HG02642 (cell line): ENCODE measurements around the gene TTBK1.

ENCODE experiments used
- ATAC-seq: cut with Tn5 transposase; IDR thresholded peaks from one replicate; pipeline ENCODE4 v1.9.1; 2021; ENCODE audit warnings: mild to moderate bottlenecking; ENCODE audit not compliant: unreplicated experiment, poor library complexity

Gene TTBK1

DNA sequence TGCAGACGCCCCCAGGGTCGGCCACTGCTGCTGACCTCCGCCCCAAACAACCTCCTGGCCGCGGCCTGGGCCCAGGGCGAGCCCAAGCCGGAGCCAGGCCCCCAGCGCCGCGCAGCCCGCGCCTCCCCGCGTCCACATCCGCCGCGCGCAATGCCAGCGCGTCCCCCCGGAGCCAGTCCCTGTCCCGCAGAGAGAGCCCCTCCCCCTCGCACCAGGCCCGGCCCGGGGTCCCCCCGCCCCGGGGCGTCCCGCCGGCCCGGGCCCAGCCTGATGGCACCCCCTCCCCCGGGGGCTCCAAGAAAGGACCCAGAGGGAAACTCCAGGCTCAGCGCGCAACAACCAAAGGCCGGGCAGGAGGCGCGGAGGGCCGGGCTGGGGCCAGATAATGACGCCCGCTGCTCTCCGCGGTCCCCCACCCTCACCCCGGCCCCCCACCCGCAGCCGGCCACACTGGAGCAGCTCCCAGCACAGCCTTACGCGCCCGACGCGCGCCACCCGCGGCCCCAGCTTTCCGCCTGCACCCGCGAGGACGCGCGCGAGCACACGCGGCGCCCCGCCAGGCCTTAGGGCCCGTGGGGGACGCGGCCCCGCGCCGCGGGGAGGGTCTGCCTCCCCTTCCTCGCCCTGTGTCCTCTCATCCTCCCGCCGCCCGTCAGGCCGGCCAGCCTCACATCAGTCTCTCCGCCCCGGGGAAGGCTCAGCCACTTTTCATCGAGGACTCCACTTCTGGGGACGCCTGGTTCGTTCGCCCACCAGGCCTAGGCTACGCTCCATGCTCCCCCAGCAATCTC, 41.9 kb downstream of the TTBK1 start:
- ATAC-seq, result no peak

DNA sequence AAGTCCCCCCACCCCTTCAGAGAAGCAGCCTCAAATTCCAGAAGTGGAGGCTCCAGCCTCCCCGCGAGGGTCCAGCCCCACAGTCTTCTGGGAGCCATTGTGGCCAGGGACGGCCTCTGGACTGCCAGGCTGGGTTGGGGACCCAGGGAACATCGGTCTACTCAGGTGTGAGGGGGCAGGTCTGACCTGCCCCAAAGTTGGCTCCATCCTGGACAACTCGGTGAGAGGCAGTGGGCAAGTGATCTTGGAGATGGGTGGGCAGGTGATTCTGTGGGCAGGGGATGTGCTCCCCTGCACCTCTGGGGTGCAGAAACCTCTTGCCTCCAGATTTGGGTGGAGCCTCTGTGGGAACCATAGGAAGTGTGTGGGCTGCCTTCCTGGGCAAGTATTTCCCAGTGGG, 42.6 kb downstream of the TTBK1 start:
- ATAC-seq, result no peak

DNA sequence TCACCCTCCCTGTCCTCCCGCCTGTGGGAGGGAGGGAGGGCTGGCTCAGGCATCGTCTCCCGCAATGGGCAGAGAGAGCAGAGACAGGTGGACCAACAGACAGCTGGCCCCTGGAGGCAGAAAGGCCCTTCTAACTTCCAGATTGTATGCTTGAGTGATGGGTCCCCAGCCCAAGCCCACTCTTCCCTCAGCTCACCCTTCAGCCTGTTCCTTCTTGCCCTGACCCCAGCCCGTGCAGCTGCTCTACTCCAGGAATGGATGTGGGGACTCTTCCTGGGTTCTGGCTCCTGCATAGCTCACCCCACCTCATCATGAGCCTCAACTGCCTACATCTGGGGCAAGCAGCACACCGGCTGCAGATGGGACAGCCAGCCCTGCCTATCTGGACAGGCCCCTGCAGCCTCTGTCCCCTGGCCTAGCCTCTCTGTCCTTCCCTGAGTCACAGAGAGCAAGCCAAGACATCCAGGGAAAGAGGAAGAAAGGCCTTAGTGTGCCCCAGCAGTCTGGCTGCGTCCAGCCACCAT, 43.2 kb downstream of the TTBK1 start:
- no peak for ATAC-seq

DNA sequence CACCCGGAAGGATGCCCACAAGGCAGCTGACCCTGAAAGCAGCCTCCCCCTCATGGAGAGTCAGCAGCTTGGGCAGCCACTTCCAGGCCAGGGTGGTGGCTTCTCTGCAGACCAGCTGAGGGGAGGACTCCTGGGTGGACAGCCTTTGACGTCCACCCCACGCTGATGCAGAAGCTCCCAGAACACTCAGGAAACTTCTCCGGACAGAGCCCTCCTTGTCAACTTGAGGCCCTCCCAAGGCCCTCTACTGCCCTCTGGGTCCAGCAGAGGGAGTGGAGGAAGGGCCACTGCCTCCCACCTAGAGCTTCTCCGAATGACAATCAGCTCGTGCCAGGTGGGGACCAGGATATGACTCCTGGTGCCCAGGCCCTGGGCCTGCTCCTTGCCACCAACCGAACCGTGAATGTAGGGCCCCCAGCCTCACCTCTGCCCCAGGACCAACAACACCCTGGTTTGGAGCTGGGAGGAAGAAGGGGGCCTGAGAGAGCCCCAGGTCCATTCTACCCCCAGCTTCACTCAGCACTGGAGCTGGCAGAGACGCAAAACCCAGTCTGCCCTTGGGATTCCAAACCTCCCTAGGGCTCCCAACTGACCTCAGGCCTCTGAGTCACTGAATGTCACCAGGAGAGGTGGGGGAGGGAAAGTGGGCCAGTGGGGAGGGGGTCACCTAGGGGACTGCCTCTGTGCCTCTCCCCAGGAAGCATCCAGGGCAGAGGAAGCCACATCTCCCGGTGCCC, 43.9 kb downstream of the TTBK1 start:
- no peak for ATAC-seq

DNA sequence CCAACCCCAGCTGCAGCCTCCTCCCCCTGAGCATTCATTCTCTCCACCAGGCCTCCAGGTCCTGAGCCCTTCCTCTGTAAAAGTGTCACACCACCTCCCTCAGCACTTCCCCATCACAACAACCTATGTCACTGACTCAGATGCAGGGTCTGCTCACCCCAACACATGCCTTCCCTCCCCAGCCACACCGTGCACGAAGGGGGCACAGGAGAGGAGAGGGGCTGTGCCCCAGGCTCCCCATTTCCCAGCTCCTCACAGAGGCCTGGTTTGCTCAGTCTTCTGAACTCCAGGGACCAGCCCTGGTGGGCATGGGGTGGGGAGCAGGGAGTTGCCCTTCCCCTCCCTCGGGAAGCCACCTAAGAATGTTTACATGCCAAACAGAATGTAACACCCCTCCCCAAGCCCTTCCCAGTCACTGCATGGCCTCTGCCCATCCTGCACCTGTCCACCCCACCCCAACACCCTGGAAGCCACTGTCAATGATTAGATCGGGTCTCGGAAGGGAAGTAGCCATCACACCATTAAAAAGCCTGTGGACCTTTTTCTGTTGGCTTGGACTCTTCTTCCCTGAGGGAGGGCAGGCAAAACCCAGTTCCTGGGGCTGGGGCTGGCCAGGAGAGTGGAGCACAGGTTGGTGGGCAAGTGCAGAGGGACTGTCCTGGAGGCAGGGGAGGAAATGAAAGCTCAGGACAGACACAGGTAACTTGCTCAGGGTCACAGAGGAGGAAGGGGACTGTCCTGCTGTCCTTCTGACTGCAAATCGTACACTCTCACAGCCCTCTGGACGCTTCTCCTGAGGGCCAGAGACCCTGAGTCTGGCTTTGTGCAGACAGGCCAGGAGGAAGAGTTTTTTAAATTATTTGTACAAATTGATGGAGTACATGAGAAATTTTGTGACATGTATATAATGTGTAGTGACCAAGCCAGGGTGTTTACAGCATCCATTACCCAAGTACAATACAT, 44.7 kb downstream of the TTBK1 start:
- ATAC-seq, result no peak

DNA sequence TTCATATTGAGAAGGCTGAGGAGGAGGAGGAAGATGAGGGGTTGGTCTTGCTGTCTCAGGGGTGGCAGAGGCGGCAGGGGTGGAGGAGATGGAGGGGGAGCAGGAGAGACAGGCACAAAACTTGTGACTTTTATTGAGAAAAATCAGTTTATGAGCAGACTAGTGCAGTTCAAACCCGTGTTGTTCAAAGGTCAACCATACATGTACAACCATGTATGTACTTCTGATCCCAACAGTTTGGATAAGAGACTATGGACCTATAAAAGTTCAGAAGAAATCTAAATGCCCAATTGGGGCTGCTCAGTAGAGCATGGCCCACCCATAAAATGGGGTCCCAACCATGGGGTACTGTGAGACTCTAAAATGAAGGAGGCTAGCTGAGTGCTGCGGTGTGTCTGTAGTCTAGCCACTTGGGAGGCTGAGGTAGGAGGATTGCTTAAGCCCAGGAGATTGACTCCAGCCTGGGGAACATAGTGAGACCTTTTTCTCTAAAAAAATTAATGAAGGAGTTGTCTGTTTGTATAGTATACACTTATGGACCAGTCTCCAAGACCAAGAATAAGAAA, 47.1 kb downstream of the TTBK1 start:
- no peak for ATAC-seq

DNA sequence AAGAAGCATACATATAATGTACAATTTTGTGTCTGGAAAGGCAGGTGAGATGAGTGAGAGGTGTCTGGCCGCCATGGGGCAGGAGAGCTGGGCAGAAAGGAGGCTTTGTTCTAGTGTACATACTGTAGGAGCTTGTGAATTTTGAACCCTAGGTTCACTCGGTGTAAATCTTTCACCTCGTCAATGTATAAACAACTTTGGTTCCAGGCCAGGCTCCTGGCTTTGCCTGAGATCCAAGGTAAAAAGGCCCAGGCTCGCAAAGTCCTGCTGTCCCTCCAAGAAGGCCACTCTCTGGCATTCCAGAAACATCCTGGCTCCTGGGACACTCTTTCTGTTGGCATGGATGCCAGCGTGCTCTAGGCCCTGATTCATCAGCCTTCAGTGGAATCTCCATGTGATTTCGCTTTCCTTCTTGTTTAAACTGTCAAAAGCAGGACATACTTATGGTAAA, 47.6 kb downstream of the TTBK1 start:
- ATAC-seq, result no peak

DNA sequence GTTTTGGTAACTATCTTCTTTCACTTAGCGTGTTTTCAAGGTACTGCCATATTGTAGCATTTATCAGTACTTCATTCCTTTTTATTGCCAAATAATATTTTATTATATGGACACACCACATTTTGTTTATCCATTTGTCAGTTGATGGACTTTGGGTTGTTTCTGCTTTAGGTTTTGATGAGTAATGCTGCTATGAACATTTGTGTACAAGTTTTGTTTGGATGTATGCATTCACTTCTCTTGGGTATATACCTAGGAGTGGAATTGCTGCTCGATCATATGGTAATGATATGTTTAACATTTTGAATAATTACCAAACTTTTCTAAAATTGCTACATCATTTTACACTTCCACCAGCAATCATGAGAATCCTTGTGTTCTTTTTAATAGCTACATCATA, 48.4 kb downstream of the TTBK1 start:
- ATAC-seq, result no peak

DNA sequence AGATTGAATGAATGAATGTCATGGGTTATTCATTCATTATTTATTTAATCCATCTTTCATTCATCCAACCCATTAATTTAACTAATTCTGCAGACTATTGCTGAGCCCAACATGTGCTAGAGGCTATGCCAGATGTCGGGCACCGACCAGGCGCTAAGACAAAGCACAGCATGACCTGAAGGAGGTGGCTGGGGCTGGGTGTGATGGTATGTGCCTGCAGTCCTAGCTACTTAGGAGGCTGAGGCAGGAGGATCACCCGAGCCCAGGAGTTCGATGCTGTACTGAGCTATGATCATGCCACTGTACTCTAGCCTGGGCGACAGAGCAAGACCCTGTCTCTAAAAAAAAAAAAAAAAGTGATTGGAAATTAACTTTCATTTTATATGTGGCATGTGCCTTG, 49.1 kb downstream of the TTBK1 start:
- no peak for ATAC-seq

DNA sequence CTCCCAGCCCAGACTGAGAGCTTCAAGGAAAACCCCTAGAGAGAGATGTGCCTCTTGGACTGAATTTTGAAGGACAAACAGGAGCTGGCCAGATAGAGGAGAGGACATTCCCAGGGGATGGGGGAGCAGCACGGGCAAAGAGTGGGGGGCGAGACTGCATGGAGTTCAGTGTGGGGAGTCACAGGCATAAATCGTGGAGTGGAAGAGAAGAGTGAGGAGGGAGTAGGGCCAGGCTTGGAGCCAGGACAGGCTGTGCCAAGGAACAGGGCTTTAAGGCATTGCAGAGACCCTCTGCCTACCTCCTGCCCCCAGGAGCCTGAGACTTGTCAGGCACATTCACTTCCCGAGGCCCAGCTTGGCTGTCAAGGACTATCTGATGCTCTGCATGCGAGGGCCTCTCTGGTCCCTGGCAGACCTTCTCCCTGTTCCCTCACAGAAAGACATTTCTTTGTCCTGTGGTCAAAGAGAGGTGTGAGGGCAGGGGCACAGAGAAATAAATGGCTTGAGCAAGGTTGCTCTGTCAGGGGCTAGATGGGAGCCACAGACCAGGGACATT, 49.6 kb downstream of the TTBK1 start:
- no peak for ATAC-seq

DNA sequence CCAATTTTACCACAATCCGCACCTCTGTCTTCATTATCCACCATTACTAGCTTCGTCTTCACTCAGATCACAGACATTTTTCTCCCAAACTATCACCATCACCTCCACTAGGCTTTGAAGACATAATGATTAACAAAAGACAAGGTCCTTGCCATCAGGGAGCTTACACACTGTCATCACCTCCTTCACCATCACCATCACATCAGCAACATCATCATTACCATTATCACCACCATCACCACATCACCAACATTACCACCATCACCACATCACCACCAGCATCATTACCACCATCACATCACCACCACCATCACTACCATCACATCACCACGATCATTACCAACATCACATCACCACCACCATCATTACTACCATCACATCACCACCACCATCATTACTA, 50.4 kb downstream of the TTBK1 start:
- ATAC-seq, result no peak

DNA sequence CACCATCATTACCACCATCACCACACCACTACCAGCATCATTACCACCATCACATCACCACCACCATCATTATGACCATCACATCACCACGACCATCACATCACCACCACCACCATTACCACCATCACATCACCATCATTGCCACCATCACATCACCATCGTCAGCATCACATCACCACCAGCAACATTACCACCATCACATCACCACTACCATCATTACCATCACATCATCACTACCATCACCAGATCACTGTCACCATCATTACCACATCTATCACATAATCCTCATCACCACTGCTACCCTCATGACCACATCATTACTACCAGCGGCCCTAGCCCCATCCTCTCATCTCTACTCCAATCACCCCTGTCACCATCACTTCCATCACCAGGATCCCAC, 51.3 kb downstream of the TTBK1 start:
- ATAC-seq, result no peak

DNA sequence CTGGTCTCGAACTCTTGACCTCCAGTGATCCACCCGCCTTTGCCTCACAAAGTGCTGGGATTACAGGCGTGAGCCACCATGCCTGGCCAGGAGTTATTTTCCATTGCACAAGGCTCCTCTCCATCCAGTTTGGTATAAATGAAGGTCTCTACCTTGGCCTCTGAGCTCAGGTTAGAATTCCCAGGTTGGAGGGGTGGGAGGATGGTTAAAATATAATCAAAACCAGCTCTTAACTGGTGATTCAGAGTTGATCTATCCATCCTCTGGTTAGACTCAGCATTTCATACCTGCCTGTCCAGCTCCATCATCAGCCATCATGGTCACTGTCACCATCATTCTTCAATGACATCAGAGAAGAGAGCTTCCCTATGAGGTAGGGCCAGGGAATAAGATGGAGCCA, 52.2 kb downstream of the TTBK1 start:
- ATAC-seq, result no peak

DNA sequence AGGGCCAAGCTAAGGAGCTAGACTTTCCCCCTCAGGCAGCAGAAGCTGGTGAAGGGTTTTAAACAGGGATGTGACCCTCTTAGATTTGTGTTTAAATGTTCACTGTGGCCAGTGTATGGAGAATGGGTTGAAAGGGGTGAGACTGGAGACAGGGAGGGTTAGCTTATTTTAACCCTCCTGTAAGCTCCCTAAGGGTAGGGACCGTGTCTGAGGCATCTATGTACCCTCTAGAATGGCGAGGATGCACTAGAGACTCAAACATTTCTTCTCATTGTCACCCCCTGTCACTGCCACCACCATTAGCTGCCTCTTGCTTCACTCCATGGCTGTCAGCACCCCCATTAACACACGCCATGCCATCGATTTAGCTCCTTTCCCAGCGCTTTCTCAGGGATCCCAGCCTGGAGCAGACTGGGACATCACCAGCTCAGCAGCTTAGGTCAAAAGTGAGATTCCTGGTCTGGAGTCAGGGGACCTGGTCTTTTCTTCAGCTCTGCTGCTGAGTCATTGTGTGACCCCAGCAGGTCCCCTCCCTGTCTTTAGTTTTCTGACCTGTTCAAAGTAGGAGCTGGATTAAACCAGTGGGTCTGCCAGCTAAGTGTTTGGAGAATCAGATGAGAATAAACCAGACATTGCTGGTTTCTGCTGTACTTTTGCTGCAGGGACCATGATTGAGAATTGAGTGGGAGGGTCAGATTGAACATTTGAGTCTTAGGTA, 53.7 kb downstream of the TTBK1 start:
- ATAC-seq, result no peak

DNA sequence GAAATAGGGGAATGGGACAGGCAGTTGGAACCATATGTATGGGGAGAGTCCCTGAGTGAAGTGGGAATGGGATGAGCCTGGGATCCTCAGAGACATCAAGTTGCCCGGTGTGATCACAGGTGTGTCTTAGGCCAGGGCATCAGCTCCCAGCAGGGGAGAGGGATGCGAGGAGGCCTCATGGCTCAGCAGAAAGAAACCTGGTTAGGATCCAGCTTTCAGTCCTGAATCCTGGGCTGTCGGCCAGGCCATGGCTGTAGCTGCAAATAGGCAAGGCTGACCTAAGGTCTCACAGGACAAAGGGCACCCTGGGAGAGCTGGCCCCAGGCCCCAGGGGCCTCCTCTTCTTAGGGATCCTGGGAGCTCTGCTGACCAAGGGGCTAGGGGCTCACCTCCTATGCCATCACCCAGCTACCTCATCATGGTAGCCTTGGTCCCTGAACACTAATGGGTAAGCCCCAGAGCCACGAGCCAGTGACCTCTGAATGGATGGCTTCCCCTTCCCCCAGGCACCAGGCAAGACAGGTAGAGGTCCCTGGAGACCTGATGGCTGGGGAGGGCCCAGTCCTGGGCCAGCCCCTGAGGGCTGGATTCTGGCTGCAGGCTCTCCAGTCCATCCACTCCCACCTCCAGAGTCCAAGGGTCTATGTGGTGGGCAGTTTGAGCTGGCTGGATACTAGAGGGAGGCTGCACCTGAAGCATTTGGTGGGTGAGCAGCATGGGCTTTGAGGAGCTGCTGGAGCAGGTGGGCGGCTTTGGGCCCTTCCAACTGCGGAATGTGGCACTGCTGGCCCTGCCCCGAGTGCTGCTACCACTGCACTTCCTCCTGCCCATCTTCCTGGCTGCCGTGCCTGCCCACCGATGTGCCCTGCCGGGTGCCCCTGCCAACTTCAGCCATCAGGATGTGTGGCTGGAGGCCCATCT, 54.6 kb downstream of the TTBK1 start, which contains the start of gene SLC22A7:
Gene SLC22A7 (plus strand): TSS at position 617 of the 921 bp plus-strand sequence. CDS start 99 bp downstream, at position 716.
- ATAC-seq, result no peak

DNA sequence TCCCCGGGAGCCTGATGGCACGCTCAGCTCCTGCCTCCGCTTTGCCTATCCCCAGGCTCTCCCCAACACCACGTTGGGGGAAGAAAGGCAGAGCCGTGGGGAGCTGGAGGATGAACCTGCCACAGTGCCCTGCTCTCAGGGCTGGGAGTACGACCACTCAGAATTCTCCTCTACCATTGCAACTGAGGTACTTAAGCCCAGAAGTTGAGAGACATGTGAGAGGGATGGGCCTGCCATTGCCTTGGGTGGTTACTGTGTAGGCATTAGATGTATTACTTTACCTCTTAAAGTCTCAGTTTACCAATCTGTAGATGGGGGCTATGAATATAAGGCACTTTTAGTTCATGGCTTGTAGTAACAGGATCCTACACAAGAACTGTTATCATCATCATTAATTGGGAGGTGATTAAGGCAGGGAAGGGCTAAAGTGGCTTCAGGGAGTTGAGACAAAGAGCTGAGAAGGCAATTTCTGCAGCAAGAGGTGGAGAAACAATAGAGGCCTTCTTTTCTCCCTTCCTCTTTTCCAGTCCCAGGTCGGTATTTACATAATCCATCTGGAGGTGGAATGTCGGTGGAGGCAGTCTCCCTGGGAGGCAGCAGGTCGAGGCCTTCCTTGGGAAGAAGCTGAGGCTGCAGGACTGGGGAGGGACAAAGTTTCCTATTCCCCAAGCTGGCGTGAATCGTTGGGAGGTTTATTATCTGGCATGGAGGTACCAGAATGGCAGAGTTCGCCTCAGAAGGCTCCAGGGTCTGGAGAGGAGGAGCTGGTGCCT, 55.5 kb downstream of the TTBK1 start:
- ATAC-seq, result no peak
